GM23338 (cell line): ENCODE data around the gene C3orf80.

Experiments used
- CREB1 ChIP-seq: fragments of 250-450 bp; sonication (Bioruptor Pico); IDR thresholded peaks from 2 replicates; pipeline ENCODE4 v1.5.0; 2020; ENCODE audit warnings: low read depth, mild to moderate bottlenecking, moderate library complexity
- EZH2 ChIP-seq: fragments of 200-600 bp; sonication (generic); IDR thresholded peaks from one replicate; pipeline ENCODE4 v1.8.0; 2017; ENCODE audit warnings: antibody characterized with exemption, mild to moderate bottlenecking, low read depth; ENCODE audit not compliant: unreplicated experiment
- EZH2phosphoT487 ChIP-seq: fragments of 200-600 bp; sonication (generic); IDR thresholded peaks from one replicate; pipeline ENCODE4 v1.8.1; 2018; ENCODE audit warnings: antibody characterized with exemption; ENCODE audit not compliant: unreplicated experiment
- JUNB ChIP-seq: IDR thresholded peaks from one replicate; pipeline ENCODE4 v1.6.1; 2016; ENCODE audit warnings: antibody characterized with exemption; ENCODE audit not compliant: unreplicated experiment
- NANOG ChIP-seq: IDR thresholded peaks from 2 replicates; pipeline ENCODE4 v1.6.1; 2016; ENCODE audit warnings: antibody characterized with exemption, borderline replicate concordance
- POLR2AphosphoS5 ChIP-seq: IDR thresholded peaks from 2 replicates; pipeline ENCODE4 v1.6.1; 2016; ENCODE audit warnings: antibody characterized with exemption, low read depth
- STAT1 ChIP-seq: IDR thresholded peaks from one replicate; pipeline ENCODE4 v1.6.1; 2016; ENCODE audit warnings: antibody characterized with exemption; ENCODE audit not compliant: unreplicated experiment
- ZNF114 ChIP-seq: fragments of 250-450 bp; sonication (Bioruptor Pico); IDR thresholded peaks from 2 replicates; pipeline ENCODE4 v1.5.0; 2020; ENCODE audit warnings: mild to moderate bottlenecking, moderate library complexity
- ZNF331 ChIP-seq: fragments of 250-450 bp; sonication (Bioruptor Pico); IDR thresholded peaks from 2 replicates; pipeline ENCODE4 v1.5.0; 2020; ENCODE audit warnings: low read depth, mild to moderate bottlenecking, moderate library complexity
- TF ChIP-seq, protein P1 (sequence below), 2 experiments: fragments of 200-600 bp in 1 of 2; sonication (generic) in 1 of 2; conservative IDR thresholded peaks; 2 replicates each; pipeline versions ENCODE4 v1.5.1 to v1.6.1; 2016 to 2017; ENCODE audit warnings: antibody characterized with exemption in 2 of 2, low read depth in 2 of 2, mild to moderate bottlenecking in 2 of 2, moderate library complexity in 1 of 2
- TF ChIP-seq, protein P2 (sequence below): IDR thresholded peaks from one replicate; pipeline ENCODE4 v1.6.1; 2018; ENCODE audit warnings: antibody characterized with exemption; ENCODE audit not compliant: unreplicated experiment
- TF ChIP-seq, protein P3 (sequence below): IDR thresholded peaks from 2 replicates; pipeline ENCODE4 v1.6.1; 2016; ENCODE audit warnings: antibody characterized with exemption

DNA sequence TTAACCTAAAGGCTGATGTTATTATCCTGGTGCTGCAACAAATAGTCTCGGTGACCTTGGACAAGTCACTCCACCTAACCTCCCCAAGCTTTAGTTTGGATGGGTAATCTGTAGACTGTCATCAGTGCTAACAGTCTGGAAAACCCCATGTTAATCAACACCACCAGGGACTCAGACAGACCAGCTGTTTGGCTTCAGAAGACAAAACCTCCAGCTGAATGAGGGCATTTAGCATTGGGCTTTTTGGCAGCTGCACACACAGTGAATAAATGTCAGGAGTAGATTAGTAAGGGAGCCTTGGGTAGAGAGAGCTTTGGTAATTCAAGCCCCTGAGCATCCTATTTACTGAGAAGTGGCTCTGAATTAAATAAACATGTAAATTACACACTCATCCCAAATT, 24.9 kb upstream of the C3orf80 start:
- TF ChIP-seq, protein P1, sequence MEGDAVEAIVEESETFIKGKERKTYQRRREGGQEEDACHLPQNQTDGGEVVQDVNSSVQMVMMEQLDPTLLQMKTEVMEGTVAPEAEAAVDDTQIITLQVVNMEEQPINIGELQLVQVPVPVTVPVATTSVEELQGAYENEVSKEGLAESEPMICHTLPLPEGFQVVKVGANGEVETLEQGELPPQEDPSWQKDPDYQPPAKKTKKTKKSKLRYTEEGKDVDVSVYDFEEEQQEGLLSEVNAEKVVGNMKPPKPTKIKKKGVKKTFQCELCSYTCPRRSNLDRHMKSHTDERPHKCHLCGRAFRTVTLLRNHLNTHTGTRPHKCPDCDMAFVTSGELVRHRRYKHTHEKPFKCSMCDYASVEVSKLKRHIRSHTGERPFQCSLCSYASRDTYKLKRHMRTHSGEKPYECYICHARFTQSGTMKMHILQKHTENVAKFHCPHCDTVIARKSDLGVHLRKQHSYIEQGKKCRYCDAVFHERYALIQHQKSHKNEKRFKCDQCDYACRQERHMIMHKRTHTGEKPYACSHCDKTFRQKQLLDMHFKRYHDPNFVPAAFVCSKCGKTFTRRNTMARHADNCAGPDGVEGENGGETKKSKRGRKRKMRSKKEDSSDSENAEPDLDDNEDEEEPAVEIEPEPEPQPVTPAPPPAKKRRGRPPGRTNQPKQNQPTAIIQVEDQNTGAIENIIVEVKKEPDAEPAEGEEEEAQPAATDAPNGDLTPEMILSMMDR (conservative IDR thresholded peaks at IDR 0.05; ENCODE audit: low read depth in 2 of 2), result no peak
- TF ChIP-seq, protein P2, sequence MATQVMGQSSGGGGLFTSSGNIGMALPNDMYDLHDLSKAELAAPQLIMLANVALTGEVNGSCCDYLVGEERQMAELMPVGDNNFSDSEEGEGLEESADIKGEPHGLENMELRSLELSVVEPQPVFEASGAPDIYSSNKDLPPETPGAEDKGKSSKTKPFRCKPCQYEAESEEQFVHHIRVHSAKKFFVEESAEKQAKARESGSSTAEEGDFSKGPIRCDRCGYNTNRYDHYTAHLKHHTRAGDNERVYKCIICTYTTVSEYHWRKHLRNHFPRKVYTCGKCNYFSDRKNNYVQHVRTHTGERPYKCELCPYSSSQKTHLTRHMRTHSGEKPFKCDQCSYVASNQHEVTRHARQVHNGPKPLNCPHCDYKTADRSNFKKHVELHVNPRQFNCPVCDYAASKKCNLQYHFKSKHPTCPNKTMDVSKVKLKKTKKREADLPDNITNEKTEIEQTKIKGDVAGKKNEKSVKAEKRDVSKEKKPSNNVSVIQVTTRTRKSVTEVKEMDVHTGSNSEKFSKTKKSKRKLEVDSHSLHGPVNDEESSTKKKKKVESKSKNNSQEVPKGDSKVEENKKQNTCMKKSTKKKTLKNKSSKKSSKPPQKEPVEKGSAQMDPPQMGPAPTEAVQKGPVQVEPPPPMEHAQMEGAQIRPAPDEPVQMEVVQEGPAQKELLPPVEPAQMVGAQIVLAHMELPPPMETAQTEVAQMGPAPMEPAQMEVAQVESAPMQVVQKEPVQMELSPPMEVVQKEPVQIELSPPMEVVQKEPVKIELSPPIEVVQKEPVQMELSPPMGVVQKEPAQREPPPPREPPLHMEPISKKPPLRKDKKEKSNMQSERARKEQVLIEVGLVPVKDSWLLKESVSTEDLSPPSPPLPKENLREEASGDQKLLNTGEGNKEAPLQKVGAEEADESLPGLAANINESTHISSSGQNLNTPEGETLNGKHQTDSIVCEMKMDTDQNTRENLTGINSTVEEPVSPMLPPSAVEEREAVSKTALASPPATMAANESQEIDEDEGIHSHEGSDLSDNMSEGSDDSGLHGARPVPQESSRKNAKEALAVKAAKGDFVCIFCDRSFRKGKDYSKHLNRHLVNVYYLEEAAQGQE, result no peak
- no peak for TF ChIP-seq EZH2
- TF ChIP-seq POLR2AphosphoS5, result no peak
- no peak for TF ChIP-seq ZNF114 (CRISPR knock-in tag)
- TF ChIP-seq EZH2phosphoT487, result no peak
- TF ChIP-seq, protein P3, sequence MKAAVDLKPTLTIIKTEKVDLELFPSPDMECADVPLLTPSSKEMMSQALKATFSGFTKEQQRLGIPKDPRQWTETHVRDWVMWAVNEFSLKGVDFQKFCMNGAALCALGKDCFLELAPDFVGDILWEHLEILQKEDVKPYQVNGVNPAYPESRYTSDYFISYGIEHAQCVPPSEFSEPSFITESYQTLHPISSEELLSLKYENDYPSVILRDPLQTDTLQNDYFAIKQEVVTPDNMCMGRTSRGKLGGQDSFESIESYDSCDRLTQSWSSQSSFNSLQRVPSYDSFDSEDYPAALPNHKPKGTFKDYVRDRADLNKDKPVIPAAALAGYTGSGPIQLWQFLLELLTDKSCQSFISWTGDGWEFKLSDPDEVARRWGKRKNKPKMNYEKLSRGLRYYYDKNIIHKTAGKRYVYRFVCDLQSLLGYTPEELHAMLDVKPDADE, result no peak
- TF ChIP-seq STAT1, result no peak
- no peak for TF ChIP-seq CREB1 (CRISPR knock-in tag)
- TF ChIP-seq NANOG, result no peak
- no peak for TF ChIP-seq JUNB
- TF ChIP-seq ZNF331, result no peak
